MM.1S (cell line): ENCODE results near the gene RBFOX1.

Source experiments
- EZH2phosphoT487 ChIP-seq: fragments of 300-600 bp; sonication (generic); IDR thresholded peaks from 2 replicates; pipeline ENCODE4 v1.6.1; 2018; ENCODE audit warnings: antibody characterized with exemption, low read length
- TF ChIP-seq, protein P1 (sequence below): fragments of 300-600 bp; sonication (generic); IDR thresholded peaks from 2 replicates; pipeline ENCODE4 v1.5.1; 2016; ENCODE audit warnings: antibody characterized with exemption, low read length, mixed read lengths

DNA sequence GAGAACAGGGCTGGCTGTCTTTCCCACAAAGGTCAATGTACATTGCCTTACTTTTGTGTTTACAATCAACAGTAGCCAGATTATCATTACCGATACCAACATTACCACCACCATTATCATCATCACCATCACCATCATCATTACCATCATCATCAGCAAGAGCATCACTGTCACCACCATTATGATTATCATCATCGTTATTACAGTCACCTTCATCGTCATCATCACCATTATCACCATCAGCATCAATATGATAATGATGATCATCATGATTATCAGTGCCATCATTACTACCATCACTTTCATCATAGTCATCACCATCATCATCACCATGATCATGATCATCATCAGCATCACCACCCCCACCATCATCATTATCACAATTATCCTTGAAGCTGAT lies 43.3 kb upstream of the RBFOX1 start:
- TF ChIP-seq, protein P1, sequence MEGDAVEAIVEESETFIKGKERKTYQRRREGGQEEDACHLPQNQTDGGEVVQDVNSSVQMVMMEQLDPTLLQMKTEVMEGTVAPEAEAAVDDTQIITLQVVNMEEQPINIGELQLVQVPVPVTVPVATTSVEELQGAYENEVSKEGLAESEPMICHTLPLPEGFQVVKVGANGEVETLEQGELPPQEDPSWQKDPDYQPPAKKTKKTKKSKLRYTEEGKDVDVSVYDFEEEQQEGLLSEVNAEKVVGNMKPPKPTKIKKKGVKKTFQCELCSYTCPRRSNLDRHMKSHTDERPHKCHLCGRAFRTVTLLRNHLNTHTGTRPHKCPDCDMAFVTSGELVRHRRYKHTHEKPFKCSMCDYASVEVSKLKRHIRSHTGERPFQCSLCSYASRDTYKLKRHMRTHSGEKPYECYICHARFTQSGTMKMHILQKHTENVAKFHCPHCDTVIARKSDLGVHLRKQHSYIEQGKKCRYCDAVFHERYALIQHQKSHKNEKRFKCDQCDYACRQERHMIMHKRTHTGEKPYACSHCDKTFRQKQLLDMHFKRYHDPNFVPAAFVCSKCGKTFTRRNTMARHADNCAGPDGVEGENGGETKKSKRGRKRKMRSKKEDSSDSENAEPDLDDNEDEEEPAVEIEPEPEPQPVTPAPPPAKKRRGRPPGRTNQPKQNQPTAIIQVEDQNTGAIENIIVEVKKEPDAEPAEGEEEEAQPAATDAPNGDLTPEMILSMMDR = no peak
- TF ChIP-seq EZH2phosphoT487 = no peak
